GM21360 (cell line): ENCODE measurements around the gene FBXO28.
A peak's percentile ranks its signal among the peaks of the same experiment; 100 is the strongest.

Experiments
- ATAC-seq: cut with Tn5 transposase; IDR thresholded peaks from one replicate; pipeline ENCODE4 v1.9.1; 2021; ENCODE audit warnings: mild to moderate bottlenecking, moderate library complexity; ENCODE audit not compliant: unreplicated experiment

FBXO28 gene

GRCh38 chr1:224149709-224150108 lies 35.8 kb downstream of the FBXO28 start:
- ATAC-seq = no peak

GRCh38 chr1:224151117-224151516 lies 37.2 kb downstream of the FBXO28 start:
- no peak for ATAC-seq

- ATAC-seq = no peak
These were observed 43.4 kb downstream of the FBXO28 start for GRCh38 chr1:224157316-224157715.

GRCh38 chr1:224159541-224159940 lies 45.6 kb downstream of the FBXO28 start:
- no peak for ATAC-seq

GRCh38 chr1:224160171-224160682 lies 46.3 kb downstream of the FBXO28 start:
- ATAC-seq = no peak

- ATAC-seq = no peak
These were observed 48.9 kb downstream of the FBXO28 start for GRCh38 chr1:224162768-224163167.

- no peak for ATAC-seq
These were observed 49.4 kb downstream of the FBXO28 start for GRCh38 chr1:224163311-224163710.

- peak; percentile 93 for ATAC-seq
These were observed 55.0 kb downstream of the FBXO28 start for GRCh38 chr1:224168859-224169380.

- no peak for ATAC-seq
These were observed 55.9 kb downstream of the FBXO28 start for GRCh38 chr1:224169718-224170270.

- ATAC-seq = no peak
These were observed 56.4 kb downstream of the FBXO28 start for GRCh38 chr1:224170343-224170742.

GRCh38 chr1:224170748-224171478 lies 57.0 kb downstream of the FBXO28 start:
- no peak for ATAC-seq

GRCh38 chr1:224172229-224172628 lies 58.3 kb downstream of the FBXO28 start:
- no peak for ATAC-seq

GRCh38 chr1:224173523-224173922 lies 59.6 kb downstream of the FBXO28 start:
- no peak for ATAC-seq

GRCh38 chr1:224175617-224176016 lies 61.7 kb downstream of the FBXO28 start:
- no peak for ATAC-seq

- no peak for ATAC-seq
These were observed 63.6 kb downstream of the FBXO28 start for GRCh38 chr1:224177356-224177999.

GRCh38 chr1:224178894-224179293 lies 65.0 kb downstream of the FBXO28 start:
- ATAC-seq = no peak

- no peak for ATAC-seq
These were observed 67.0 kb downstream of the FBXO28 start for GRCh38 chr1:224180783-224181452.

GRCh38 chr1:224181453-224181810 lies 67.5 kb downstream of the FBXO28 start:
- no peak for ATAC-seq

GRCh38 chr1:224182057-224182865 lies 68.3 kb downstream of the FBXO28 start:
- peak; percentile 50 for ATAC-seq

GRCh38 chr1:224182866-224183590 lies 69.1 kb downstream of the FBXO28 start, which contains the start of gene DEGS1:
Gene DEGS1, plus strand, starts transcription at chr1:224183240. Its CDS starts 97 bp downstream, at chr1:224183337.
- ATAC-seq = peak; percentile 52
